ENCODE measurements around the gene DHCR7.

GRCh38 chr11:71476031-71476430 lies 27.8 kb upstream of the DHCR7 start:
- TF ChIP-seq, protein P1, sequence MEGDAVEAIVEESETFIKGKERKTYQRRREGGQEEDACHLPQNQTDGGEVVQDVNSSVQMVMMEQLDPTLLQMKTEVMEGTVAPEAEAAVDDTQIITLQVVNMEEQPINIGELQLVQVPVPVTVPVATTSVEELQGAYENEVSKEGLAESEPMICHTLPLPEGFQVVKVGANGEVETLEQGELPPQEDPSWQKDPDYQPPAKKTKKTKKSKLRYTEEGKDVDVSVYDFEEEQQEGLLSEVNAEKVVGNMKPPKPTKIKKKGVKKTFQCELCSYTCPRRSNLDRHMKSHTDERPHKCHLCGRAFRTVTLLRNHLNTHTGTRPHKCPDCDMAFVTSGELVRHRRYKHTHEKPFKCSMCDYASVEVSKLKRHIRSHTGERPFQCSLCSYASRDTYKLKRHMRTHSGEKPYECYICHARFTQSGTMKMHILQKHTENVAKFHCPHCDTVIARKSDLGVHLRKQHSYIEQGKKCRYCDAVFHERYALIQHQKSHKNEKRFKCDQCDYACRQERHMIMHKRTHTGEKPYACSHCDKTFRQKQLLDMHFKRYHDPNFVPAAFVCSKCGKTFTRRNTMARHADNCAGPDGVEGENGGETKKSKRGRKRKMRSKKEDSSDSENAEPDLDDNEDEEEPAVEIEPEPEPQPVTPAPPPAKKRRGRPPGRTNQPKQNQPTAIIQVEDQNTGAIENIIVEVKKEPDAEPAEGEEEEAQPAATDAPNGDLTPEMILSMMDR (IDR thresholded peaks at IDR 0.05; ENCODE audit: insufficient read depth, low read length, poor library complexity, severe bottlenecking), result no peak
- TF ChIP-seq EZH2phosphoT487 (conservative IDR thresholded peaks at IDR 0.05; ENCODE audit: low read length), result no peak

All from SU-DHL-6 (cell line).